ENCODE measurements around the gene NHSL2.

The NHSL2 gene

DNA sequence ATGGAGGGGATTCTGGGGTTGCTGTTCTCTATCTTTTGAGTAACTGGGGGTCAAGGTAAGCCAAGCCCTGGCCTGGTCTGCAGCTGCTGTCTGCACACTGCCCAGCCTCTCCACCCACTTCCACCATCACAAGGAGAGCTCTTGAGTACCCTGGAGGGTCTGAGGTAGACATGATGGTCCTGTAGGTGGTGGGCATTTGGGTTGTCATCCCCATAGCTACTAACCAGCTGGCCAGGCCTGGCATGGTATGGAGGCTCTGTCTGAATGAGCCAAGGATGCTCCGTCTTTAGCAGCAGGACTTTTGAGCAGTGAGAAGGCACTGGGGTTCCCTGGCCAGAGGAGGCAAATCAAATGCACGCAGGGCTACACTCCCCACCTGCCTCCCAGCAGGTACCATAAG lies 82.7 kb downstream of the NHSL2 start:
- no peak for DNase-seq

DNA sequence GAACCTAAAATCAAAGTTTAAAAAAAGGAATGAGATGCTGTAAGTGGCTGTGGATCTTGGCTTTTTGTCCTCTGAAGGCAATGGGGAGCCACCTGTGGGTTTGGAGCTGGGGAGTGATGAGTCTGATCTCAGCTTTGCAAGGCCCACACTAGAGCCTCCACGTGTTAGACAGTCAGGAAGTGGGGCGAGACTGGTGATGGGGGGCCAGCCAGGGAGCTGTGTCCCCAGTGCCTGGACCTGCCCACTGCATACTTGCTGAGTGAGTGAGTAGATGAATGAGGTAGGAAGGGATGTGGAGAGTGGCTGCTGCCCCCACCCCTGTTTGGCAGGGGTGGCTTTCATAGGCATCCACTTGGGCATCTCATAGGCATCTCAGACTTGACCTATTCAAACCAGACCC lies 84.0 kb downstream of the NHSL2 start:
- no peak for DNase-seq

DNA sequence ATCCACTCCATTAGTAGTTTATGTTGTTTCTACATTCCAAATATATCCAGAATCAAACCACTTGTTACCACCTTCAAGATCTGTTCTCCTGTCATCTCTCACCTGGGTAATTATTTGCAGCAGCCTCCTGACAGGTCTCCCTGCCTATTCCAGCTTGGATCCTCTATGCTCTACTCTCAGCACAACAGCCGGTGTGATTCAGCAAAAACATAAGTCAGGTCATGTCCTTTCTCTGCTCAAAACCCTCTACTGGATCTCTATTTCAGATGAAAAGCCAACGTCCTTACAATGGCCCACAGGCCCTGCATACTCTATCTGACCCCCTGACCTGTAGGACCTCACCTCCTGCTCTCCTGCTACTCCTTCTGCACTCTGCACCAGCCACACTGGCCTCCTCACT lies 84.5 kb downstream of the NHSL2 start:
- no peak for DNase-seq

DNA sequence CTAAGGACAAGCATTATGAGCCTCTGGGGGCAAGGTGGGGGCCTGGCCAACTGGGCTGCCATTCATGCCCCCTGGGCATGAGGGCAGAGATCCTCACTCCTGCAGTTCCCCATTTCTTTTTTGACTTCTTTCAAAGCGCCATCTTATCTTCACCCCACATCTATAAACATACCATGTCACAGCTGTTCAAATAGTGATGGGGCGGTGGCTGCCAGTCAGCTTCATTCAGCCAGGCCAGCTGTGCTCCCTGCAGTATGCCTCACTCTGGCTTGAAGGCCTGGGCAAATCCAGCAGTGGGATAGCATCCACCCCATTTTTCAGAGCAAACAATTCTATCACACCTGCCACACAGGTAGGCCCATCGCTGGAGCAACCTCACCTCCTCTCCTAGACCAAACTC lies 85.5 kb downstream of the NHSL2 start:
- no peak for DNase-seq

DNA sequence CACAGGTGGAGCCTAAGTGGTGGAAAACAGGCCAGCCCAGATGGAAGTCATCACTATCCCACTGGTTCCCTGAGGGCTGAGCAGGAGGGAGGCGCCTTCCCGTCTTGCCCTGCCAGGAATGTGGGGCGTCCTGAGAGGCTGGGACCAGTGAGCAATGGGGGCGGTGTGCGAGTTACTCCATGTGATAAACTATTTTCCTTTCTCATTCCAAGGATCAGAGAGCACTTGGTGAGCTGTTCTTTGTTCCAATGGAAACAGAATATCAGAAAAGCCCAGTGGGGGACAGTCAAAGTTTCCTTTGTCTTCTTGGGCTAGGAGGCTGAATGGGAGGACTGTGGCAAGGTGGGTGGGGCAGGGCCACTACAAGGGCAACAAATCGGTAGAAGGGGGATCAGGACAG lies 86.2 kb downstream of the NHSL2 start:
- DNase-seq, result no peak

DNA sequence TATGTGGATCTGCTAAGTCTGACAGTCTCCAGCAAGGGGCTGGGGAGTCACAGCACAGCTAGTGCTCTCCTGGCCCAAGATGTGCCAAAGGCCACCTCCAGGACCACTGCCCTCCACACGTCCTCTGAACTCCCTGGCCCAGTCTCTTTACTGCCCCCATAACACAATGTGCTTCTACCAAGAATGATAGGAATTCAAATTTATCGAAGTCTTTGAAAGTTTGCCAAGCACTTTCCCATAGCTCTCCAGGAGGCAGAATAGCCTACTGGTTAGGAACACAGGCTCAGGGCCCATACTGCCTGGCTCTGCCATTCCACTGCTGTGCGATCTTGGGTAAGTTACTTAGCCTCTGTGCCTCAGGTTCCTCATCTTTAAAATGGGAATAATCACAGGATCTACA lies 86.7 kb downstream of the NHSL2 start:
- no peak for DNase-seq

DNA sequence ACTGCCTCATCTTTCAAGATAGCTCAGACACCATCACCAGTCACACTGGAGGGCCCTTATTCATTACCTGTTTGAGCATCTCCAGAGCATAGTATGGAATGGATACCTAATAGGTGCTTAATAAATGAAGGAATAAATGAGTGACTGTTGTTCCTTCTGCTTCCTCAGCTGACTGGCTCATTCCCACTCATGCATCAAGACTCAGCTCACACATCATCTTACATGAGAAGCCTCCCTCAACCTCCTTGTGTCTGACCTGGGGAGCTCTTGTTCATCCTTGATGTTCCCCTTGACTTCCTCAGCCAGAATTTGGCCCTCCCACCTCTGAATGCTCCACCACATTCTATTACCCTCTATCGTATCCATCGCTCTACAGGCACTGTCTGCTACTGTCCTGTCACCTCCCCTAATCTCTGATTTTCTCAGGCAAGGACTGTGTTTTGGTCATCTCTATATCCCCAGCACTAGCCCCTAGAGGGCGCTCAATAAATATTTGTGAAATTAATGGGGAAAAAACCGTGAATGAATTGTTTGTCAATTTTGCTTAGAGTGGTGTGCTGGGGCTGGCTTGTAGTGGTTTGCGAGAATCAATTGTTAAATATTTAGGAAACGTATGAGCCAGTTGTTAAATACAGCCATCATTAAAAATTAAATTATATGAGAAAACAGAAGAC lies 88.3 kb downstream of the NHSL2 start:
- no peak for DNase-seq

DNA sequence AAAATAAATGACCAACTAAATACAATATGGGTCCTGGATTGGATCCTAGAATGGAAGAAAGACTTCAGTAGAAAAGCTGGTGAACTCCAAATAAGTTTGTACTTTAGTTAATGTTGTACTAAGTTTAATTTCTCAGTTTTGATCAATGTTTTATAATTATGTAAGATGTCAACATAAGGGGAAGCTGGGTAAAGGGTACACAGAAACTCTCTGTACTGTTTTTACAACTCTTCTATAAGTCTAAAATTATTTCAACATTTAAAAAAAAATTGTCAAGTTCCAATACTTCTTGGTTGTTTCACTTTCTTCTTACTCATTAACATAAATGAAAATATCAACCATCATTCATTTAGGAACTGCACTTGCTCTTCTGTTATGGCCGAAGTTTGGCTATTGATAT lies 88.9 kb downstream of the NHSL2 start:
- DNase-seq, result no peak

DNA sequence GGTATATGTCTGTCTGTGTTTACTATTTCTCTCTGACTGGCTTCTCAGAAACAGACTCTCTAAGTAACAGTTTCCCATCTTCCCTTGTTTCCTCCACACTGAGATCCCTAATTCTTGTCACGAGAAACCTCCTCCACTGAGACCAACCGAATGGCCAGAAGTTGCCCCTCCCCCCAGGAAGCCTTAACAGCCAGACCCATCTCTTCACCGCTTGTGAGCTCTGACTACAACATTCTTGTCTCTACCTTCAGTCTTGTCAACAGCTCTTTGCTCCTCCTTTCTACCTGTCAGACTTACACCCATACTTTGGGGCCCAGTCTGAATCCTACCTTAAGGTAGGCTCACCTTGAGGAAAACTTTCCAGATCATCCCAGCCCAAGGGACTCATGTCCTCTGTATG lies 90.8 kb downstream of the NHSL2 start:
- no peak for DNase-seq

DNA sequence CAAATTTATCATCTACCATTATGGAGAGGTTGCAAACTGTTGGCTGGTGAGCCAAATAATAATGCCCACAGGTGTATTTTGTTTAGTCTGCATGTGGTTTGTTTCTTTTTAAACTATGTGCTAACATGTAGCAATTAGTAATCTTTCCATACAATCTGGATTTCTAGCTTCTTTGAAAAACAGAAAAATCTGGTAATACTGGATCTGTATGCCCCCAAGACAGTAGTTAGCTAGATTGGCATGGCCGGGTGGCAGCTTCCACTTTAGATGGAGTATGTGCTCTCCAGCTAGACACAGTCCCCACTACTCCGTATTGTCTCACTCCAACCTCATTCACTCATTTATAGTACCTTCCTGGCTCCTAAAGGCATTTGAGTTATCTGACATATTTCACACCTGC lies 91.3 kb downstream of the NHSL2 start:
- no peak for DNase-seq

DNA sequence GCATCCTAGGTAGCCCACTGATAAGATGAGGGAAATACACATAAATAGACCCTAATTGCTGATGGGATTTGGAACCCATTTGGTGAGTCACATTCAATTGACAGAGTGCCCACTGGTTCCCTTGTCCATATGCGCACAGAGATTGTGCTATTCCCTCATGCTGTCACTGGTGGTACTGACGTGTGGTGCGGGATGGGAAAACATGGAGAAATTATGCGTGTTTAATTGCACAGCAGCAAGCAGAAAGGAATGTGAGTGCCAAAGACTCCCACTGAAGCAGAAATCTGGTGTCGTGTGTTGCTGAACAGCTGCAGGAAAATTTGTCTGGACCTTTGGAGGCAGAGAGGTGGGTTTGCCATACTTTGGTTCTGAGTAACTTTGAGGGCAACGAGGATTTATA lies 92.2 kb downstream of the NHSL2 start:
- DNase-seq, result no peak

DNA sequence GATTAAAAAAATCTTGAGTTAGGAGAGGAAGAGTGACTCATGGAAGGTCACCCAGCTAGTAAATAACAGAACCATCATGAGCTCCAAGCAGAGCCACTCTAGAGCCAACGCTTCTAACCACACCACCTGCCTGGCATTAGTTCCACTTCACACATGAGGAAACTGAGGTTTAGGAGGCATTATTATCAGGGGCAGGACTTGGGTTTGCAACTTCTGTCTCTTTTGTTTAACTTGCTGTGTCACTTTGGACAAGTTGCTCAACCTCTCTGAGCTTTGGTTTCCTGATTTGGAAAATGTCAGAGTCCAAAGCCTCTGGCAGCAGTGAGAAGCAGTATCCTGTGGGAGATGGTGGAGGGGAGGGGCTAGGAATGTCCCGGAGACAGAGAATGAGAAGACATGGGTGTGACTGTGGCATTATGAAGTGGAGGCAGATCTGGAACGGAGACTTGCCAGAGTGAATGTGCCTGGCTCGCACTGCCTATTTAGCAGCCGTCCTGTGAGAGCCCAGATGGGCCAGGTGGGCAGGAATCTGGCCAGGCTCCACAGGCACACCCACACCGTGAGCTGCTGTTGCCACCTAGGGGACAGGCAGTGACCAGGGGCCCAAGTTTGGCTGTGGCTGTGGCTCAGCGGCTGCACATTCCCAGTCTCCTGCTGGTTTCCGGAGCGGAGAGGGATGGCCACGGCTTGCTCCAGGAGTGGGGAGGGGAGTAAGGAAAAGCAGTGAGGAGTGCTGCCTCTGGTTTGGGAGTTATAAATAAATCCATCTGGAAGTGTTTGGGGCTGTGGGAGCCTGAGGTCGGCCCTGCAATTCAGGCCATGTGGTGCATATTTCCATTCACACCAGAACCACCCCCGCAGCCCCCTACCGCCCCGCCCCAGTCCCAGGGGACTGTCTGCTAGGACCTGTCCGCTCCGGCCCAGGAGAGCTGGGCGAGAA lies 93.4 kb downstream of the NHSL2 start:
- DNase-seq, result no peak

DNA sequence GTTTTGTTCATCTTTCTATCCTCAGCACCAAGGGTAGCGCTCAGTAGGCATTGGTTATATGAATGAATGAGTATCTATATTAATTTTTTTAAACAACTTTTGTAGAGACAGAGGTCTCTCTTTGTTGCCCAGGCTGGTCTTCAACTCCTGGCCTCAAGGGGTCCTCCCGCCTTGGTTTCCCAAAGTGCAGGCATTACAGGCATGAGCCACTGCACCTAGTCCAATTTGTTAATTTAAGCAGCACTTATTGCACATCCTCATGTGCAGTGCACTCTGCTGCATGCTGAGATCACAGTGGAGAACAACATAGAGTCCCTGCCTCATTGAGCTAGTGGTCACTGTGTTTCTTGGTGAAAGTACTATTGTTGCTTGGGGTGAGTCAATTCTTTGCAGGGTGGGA lies 94.4 kb downstream of the NHSL2 start:
- DNase-seq, result no peak

DNA sequence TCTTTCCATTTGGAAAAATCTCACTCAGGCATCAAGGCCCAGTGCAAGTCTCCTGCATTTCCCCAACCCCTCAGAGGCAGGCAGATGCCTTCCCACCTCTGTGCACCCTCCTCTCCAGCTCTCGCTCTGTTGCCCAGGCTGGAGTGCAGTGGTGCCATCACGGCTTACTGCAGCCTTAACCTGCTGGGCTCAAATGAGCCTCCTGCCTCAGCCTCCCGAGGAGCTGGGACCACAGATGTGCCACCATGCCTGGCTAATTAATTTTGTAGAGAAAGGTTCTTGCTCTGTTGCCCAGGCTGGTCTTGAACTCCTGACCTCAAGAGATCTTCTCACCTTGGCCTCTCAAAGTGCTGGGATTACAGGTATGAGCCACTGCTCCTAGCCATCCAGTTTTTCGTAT lies 95.8 kb downstream of the NHSL2 start:
- no peak for DNase-seq

DNA sequence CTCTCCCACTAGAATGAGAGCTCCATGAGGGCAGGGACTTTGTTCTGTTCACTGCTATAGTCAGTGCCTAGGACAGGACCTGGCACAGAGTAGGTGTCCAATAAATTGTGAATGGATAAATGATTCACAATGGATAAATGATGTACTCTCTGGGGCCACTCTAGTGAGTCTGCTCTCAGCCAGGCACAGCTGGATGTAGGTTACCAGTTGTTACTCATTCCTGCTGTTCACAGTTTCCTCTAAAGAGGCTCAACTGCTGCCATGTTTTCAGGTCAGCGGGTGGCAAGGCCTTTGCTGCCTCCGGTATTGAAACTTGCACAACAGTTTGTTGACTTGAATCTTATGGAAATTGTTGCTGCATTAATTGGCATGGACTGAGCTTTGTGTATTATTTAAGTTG lies 99.1 kb downstream of the NHSL2 start:
- no peak for DNase-seq

DNA sequence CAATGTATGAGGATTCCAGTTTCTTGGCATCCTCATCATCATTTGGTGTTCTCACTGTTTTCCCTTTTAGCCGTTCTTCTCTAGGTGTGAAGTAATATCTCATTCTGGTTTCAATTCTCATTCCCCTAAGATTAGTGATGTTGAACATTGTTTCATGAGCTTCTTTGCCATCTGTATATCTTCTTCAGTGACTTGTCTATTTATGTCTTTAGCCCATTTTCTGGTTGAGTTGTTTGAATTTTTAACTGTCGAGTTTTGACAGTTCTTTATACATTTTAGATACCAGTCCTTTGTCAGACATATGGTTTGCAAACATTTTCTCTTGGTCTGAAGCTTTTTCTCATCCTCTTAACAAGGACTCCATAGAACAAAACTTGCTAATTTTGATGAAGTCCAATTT lies 101.1 kb downstream of the NHSL2 start:
- no peak for DNase-seq

DNA sequence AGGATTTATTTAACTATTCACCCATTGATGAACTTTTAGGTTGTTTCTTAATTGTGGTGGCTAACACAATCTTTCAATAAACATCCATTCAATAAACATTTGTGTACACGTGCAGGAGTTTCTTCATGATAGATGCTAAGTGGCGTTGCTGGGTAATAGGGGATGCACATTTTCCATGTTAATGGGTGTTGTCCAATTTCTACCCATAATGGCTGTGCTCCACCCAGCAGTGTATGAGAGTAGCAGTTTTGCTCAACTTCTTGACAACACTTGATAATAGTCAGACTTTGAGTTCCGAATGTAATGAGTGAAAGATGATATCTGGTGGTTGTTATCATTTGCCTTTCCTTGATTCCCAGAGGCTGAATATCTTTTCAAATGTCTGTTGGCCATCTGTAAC lies 104.7 kb downstream of the NHSL2 start:
- DNase-seq, result no peak

DNA sequence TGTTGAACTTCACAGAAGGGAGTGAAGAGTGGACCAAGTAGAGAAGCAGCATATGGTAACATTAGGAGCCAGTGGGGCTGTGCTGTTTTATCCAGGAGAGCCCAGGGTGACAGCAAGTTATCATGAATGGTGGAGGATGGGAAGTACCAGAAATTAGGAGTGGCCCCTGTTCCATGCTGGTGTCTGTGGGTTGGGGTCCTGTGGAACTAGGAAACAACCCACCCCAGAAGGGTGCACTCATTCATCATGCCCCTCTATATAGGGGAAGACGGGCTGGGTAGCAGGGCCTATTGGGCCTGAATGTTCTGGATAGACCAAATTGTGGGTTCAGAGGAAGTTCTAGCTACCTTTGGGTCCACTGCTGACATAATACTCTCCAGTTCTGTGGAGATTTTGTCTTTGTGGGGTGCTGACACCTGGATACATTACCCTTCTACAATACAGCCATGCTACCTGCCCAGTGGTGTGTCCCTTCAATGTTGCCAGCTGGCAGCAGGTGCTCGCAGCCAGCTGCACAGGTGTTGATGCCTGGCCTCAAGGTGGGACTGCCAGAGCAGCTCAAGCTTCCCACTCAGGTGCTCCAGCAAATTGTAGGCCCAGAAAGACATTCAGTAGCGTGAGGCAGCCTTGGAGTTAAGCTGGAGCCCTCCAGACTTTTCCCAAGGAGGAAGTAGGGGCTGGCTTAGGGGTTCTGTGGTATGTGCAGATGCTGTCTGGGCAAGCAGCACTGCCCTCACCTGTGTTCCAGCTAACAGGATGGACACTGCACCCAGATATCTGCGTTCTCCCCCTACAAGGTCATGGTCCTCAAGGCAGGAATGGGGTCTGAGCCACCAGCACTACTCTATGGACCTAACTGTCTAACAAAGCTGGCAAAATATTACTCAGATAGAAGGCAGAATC lies 106.5 kb downstream of the NHSL2 start:
- DNase-seq, result no peak

DNA sequence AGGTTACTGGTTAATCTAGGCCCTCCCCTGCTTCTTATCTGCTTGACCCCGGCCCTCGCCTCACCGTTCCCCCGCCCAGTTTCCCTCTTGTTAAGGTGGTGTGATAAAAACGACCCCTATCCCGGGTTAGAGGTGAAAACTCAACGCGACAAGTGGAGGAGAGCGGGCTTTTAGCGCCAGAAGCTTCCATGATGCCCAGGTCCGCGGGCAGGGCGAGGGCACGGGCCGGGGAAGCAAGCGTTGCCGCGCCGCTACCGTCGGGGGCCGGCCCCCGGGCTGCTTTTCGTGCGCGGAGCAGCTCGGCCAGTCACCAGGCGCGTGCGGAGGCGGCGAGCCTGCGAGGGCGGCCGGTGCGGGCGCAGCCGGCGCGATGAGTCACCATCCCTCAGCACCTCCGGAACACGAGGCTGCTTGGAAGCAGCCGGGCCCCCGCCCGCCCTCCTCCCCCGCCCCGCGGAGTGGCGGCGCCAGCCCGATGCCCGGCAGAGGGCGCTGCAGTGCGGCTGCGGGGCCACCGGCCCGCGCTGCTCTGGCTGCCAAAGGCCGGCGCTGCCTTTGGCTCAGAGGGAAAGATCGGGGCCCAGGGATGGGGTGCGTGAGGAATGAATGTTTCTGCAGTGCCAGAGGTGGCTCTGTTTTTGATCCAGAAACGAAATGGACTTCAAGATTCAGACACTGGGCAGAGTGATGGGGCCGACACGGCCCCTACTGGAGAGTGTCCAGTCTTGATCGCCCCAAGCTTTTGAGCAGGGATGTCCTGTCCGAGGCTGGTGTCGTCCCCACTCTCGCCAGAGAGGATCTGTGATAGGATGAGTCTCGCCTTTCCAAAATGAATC lies 107.8 kb downstream of the NHSL2 start:
- DNase-seq, result peak; percentile 9

DNA sequence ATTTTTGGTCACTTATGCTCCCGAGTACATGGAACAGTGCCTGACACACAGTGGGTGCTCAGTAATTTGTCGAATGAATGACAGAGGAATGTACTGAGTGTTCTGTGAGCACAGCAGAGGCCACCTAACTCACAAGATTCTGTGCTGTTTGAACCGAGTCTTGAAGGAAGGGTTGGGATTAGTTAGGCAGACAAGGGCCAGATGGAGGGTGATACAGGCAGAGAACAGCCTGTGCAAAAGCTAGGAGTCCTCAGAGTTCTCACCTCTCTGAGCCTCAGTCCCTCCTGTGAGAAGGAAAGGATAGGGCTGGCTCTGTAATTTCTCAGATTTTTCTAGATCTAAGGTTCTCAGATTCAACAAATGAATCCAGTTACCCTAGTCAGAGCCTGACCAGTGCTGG lies 108.8 kb downstream of the NHSL2 start:
- no peak for DNase-seq

DNA sequence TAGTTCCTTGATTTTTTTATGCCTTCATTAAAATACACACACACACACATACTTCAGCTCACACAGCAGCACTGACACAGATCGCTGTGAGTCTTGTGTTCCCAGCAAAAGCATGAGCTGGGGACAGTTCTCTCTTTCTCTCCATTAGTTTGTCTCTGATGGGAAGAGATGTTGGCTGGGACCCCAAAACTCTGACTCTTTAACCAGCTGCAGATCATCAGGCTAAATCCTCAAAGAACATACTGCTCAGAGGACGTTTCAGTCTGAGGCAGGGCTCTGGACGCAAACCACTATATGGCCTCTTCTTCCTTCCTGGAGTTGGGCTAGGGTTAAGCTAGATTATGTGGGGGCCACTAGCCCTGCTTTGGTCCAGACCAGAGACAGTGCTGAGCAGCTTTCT lies 109.6 kb downstream of the NHSL2 start:
- no peak for DNase-seq

DNA sequence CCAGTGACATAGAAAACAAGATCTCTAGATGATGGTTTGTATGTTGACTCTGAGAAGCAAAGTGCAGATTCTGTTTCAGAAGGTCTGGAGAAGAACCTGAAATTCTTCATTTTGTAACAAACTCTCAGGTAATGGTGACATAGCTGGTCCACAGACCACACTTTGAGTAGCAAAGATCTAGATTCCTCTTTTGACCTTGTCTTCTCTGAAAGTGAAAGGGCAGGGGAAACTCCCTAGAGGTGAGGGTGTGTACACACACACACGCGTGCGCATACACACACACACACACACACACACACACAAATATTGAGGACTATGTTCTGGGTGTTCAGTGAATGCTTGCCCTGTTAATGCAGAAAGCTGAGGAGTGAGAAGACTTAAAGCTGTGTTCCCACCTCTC lies 110.1 kb downstream of the NHSL2 start:
- no peak for DNase-seq

DNA sequence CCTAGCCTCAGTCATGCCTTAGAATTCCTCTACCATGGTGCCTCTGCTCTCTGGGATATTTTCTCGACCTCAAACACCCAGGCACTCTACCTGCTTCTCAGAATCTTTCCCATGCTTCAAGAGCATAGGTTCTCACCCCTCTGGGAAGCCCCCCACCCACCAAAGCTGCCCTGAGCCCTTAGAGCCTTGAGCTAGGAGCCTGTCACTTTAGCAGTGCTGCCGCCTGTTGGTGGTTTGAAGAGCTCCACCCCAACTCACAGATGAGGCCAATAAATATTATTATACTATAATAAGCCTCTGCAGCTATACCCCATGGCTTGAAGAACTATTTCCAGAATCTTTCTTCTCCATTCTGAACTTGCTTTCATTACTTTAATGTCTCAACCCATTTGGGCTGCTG lies 111.3 kb downstream of the NHSL2 start:
- DNase-seq, result no peak

Measured in NCI-H748 treated with DMSO at 0.1 percent for 48 hours (cell line).